Fibroblast of the aortic adventitia (primary cell): ENCODE results near the gene EXT2. TPM values are rescaled to one million over a fixed set of nuclear protein-coding genes. Genes with fewer than 3 reads are reported as not detected.
A peak's percentile ranks its signal among the peaks of the same experiment; 100 is the strongest.

Source experiments
- DNase-seq: peaks from one replicate; pipeline ENCODE4 v3.0.0-alpha.2; 2010; ENCODE audit warnings: low read depth
- H3K4me3 ChIP-seq: 2 replicates; pipeline ENCODE4 v1.5.1; 2011; ENCODE audit warnings: low read depth, mild to moderate bottlenecking, control low read depth, low read length, moderate library complexity
- CTCF ChIP-seq: IDR thresholded peaks from 2 replicates; pipeline ENCODE4 v1.5.1; 2011; ENCODE audit warnings: mild to moderate bottlenecking, low read length, control low read depth, inconsistent platforms; ENCODE audit not compliant: insufficient read depth
- total RNA-seq: library from RNA; depleted of rRNA; stranded (reverse); fragments of >200 nt; gene quantifications from 2 replicates; pipeline ENCODE4 v1.2.3, GENCODE V29; 2012; ENCODE audit warnings: low replicate concordance

EXT2 gene
- total RNA-seq, 1 donor, result 100 TPM

- no peak for TF ChIP-seq CTCF
- no peak for DNase-seq
- no peak overlapping the region for H3K4me3 ChIP-seq
Measured at GRCh38 chr11:44229098-44229497, 133.6 kb downstream of the EXT2 start.

GRCh38 chr11:44229624-44230023 is 134.1 kb downstream of the EXT2 start:
- H3K4me3 ChIP-seq, result no peak overlapping the region
- no peak for TF ChIP-seq CTCF
- no peak for DNase-seq

GRCh38 chr11:44235765-44236201 is 140.3 kb downstream of the EXT2 start:
- H3K4me3 ChIP-seq, result no peak overlapping the region
- no peak for TF ChIP-seq CTCF
- peak; percentile 35 for DNase-seq

- H3K4me3 ChIP-seq, result no peak overlapping the region
- no peak for DNase-seq
- no peak for TF ChIP-seq CTCF
Measured at GRCh38 chr11:44236296-44236695, 140.8 kb downstream of the EXT2 start.

GRCh38 chr11:44237156-44237555 is 141.7 kb downstream of the EXT2 start:
- H3K4me3 ChIP-seq, result no peak overlapping the region
- no peak for TF ChIP-seq CTCF
- no peak for DNase-seq

- no peak for DNase-seq
- TF ChIP-seq CTCF, result no peak
Measured at GRCh38 chr11:44241851-44242250, 146.4 kb downstream of the EXT2 start.

GRCh38 chr11:44243086-44243485 is 147.6 kb downstream of the EXT2 start:
- DNase-seq, result no peak
- H3K4me3 ChIP-seq, result no peak overlapping the region
- no peak for TF ChIP-seq CTCF

More at GRCh38 chr11:44241851-44242250, 146.4 kb downstream of the EXT2 start:
- H3K4me3 ChIP-seq, result no peak overlapping the region
